Measurements from ENCODE around the gene MKRN1. TPM values are rescaled to one million over a fixed set of nuclear protein-coding genes. Genes with fewer than 3 reads are reported as not detected.
"Not testable (repeated sequence)": the region's sequence is repeated elsewhere in the genome, so short reads cannot be mapped to it uniquely, and the experiment has no call there.

Gene MKRN1
- total RNA-seq, 1 donor from 2014 or later = 65.5 TPM

GRCh38 chr7:140426130-140426529 is 53.2 kb downstream of the MKRN1 start:
- ATAC-seq = no peak

GRCh38 chr7:140425718-140426117 is 53.6 kb downstream of the MKRN1 start:
- no peak for ATAC-seq

GRCh38 chr7:140423501-140423900 is 55.8 kb downstream of the MKRN1 start:
- ATAC-seq = no peak

- no peak for ATAC-seq
These were observed 57.8 kb downstream of the MKRN1 start for GRCh38 chr7:140421521-140421920.

GRCh38 chr7:140418653-140419052 is 60.7 kb downstream of the MKRN1 start:
- ATAC-seq = no peak

GRCh38 chr7:140418156-140418472 is 61.2 kb downstream of the MKRN1 start:
- not testable (repeated sequence) for ATAC-seq

- no peak for ATAC-seq
These were observed 61.7 kb downstream of the MKRN1 start for GRCh38 chr7:140417456-140418155.

- ATAC-seq = no peak
These were observed 62.7 kb downstream of the MKRN1 start for GRCh38 chr7:140416560-140416959.

GRCh38 chr7:140415816-140416215 is 63.5 kb downstream of the MKRN1 start:
- ATAC-seq = not testable (repeated sequence)

GRCh38 chr7:140415361-140415760 is 63.9 kb downstream of the MKRN1 start:
- ATAC-seq = no peak

- ATAC-seq = no peak
These were observed 74.7 kb downstream of the MKRN1 start for GRCh38 chr7:140404565-140405065.

- peak; percentile 77 for ATAC-seq
These were observed 75.3 kb downstream of the MKRN1 start, which contains the start of gene RAB19 for GRCh38 chr7:140403878-140404564. Gene RAB19 (plus strand): TSS chr7:140404058. CDS start chr7:140407647, 3,589 bp downstream.

Other genes with a start within 250 kb of the MKRN1 start
- 14.4 TPM for gene SLC37A3, start 81.0 kb downstream of the MKRN1 start, total RNA-seq
- gene RAB19, start 75.4 kb downstream of the MKRN1 start, total RNA-seq = 0.20 TPM
- gene DENND2A, start 161.3 kb upstream of the MKRN1 start, total RNA-seq = 1.0 TPM
- 20.2 TPM for gene ADCK2, start 193.4 kb upstream of the MKRN1 start, total RNA-seq
- gene NDUFB2, start 217.2 kb upstream of the MKRN1 start, total RNA-seq = 181 TPM